H9 (cell line): ENCODE results near the gene PMM2. TPM values are rescaled to one million over a fixed set of nuclear protein-coding genes. Genes with fewer than 3 reads are reported as not detected.

Experiments used
- DNase-seq: peaks from one replicate; pipeline ENCODE4 v3.0.0-alpha.2; 2017
- H2AFZ ChIP-seq: one replicate; pipeline ENCODE4 v1.6.1; 2013; ENCODE audit warnings: mild to moderate bottlenecking, low read length, control low read depth, moderate library complexity
- H2AK5ac ChIP-seq: 2 replicates; pipeline ENCODE4 v1.6.1; 2013; ENCODE audit warnings: low read length, control low read depth, mixed read lengths; ENCODE audit not compliant: insufficient read length
- H2BK120ac ChIP-seq: one replicate; pipeline ENCODE4 v1.6.1; 2013; ENCODE audit warnings: low read depth, mild to moderate bottlenecking, low read length, control low read depth, inconsistent platforms; ENCODE audit not compliant: poor library complexity, severe bottlenecking
- H2BK12ac ChIP-seq: 2 replicates; pipeline ENCODE4 v1.6.1; 2013; ENCODE audit warnings: low read length, control low read depth, mixed read lengths, low read depth; ENCODE audit not compliant: insufficient read length
- H2BK15ac ChIP-seq: 2 replicates; pipeline ENCODE4 v1.6.1; 2013; ENCODE audit warnings: low read depth, low read length, control low read depth
- H2BK20ac ChIP-seq: one replicate; pipeline ENCODE4 v1.6.1; 2013; ENCODE audit warnings: low read depth, mild to moderate bottlenecking, low read length, control low read depth, inconsistent platforms; ENCODE audit not compliant: poor library complexity, severe bottlenecking
- H2BK5ac ChIP-seq: 2 replicates; pipeline ENCODE4 v1.6.1; 2013; ENCODE audit warnings: low read length, control low read depth, mixed read lengths; ENCODE audit not compliant: insufficient read length
- H3K14ac ChIP-seq: 2 replicates; pipeline ENCODE4 v1.6.1; 2013; ENCODE audit warnings: low read length, control low read depth; ENCODE audit not compliant: insufficient read depth
- H3K18ac ChIP-seq: 2 replicates; pipeline ENCODE4 v1.6.1; 2013; ENCODE audit warnings: low read depth, mild to moderate bottlenecking, mixed read lengths, low read length, control low read depth; ENCODE audit not compliant: insufficient read length
- H3K23ac ChIP-seq: 2 replicates; pipeline ENCODE4 v1.6.1; 2013; ENCODE audit warnings: low read length, control low read depth, mixed read lengths, low read depth; ENCODE audit not compliant: insufficient read length
- H3K23me2 ChIP-seq: 2 replicates; pipeline ENCODE4 v1.6.1; 2013; ENCODE audit warnings: low read depth, mild to moderate bottlenecking, mixed read lengths, low read length, control low read depth; ENCODE audit not compliant: insufficient read length, poor library complexity, severe bottlenecking
- H3K27ac ChIP-seq: 2 replicates; pipeline ENCODE4 v1.5.1; 2013; ENCODE audit warnings: low read length, control low read depth, mixed read lengths, low read depth; ENCODE audit not compliant: insufficient read length
- H3K27me3 ChIP-seq: 2 replicates; pipeline ENCODE4 v1.6.1; 2013; ENCODE audit warnings: low read length, control low read depth, inconsistent platforms; ENCODE audit not compliant: insufficient read depth
- H3K4ac ChIP-seq: 2 replicates; pipeline ENCODE4 v1.6.1; 2013; ENCODE audit warnings: low read depth, mild to moderate bottlenecking, control low read depth, inconsistent platforms, low read length, moderate library complexity
- H3K4me1 ChIP-seq: 2 replicates; pipeline ENCODE4 v1.6.1; 2013; ENCODE audit warnings: low read length, control low read depth, inconsistent platforms; ENCODE audit not compliant: insufficient read depth
- H3K4me2 ChIP-seq: 2 replicates; pipeline ENCODE4 v1.6.1; 2013; ENCODE audit warnings: low read length, control low read depth, mixed read lengths; ENCODE audit not compliant: insufficient read length, insufficient read depth
- H3K56ac ChIP-seq: 2 replicates; pipeline ENCODE4 v1.6.1; 2013; ENCODE audit warnings: low read depth, mild to moderate bottlenecking, mixed read lengths, low read length, control low read depth; ENCODE audit not compliant: insufficient read length
- H3K79me1 ChIP-seq: 2 replicates; pipeline ENCODE4 v1.6.1; 2013; ENCODE audit warnings: low read depth, mild to moderate bottlenecking, moderate library complexity, low read length, control low read depth, inconsistent platforms; ENCODE audit not compliant: insufficient read depth, poor library complexity, severe bottlenecking
- H3K79me2 ChIP-seq: 2 replicates; pipeline ENCODE4 v1.6.1; 2013; ENCODE audit warnings: low read length, control low read depth, inconsistent platforms; ENCODE audit not compliant: insufficient read depth
- H3K9ac ChIP-seq: 2 replicates; pipeline ENCODE4 v1.6.1; 2013; ENCODE audit warnings: low read length, control low read depth, mixed read lengths; ENCODE audit not compliant: insufficient read length; ENCODE audit errors: extremely low read depth
- H3K9me3 ChIP-seq: one replicate; pipeline ENCODE4 v1.6.1; 2013; ENCODE audit warnings: low read depth, low read length, inconsistent platforms; ENCODE audit not compliant: control insufficient read depth
- H3T11ph ChIP-seq: one replicate; pipeline ENCODE4 v1.6.1; 2013; ENCODE audit warnings: mild to moderate bottlenecking, low read length, control low read depth, inconsistent platforms
- H4K20me1 ChIP-seq: one replicate; pipeline ENCODE4 v1.6.1; 2013; ENCODE audit not compliant: control insufficient read depth, insufficient read length, insufficient read depth
- H4K5ac ChIP-seq: 2 replicates; pipeline ENCODE4 v1.6.1; 2013; ENCODE audit warnings: low read depth, mild to moderate bottlenecking, mixed read lengths, low read length, control low read depth; ENCODE audit not compliant: insufficient read length
- H4K8ac ChIP-seq: replicated peaks from 2 replicates; pipeline ENCODE4 v1.6.1; 2013; ENCODE audit warnings: low read length, control low read depth, mixed read lengths, low read depth; ENCODE audit not compliant: insufficient read length
- H4K91ac ChIP-seq: 2 replicates; pipeline ENCODE4 v1.6.1; 2013; ENCODE audit warnings: low read depth, mild to moderate bottlenecking, moderate library complexity, mixed read lengths, low read length, control low read depth; ENCODE audit not compliant: insufficient read length
- H3K27ac Mint-ChIP-seq, 3 experiments: 2 replicates in 2 of 3; 3 replicates in 1 of 3; pipeline ENCODE4 v1.8.0; 2020 to 2021; ENCODE audit warnings: mixed read lengths in 3 of 3, mild to moderate bottlenecking in 1 of 3, moderate library complexity in 1 of 3
- H3K27me3 Mint-ChIP-seq: 2 replicates; pipeline ENCODE4 v1.8.0; 2021; ENCODE audit warnings: low read depth, mild to moderate bottlenecking, moderate library complexity, mixed read lengths
- H3K36me3 Mint-ChIP-seq, 3 experiments: 2 replicates in 2 of 3; 3 replicates in 1 of 3; pipeline ENCODE4 v1.8.0; 2020 to 2021; ENCODE audit warnings: low read depth in 3 of 3, mixed read lengths in 3 of 3; ENCODE audit not compliant: insufficient read depth in 1 of 3
- H3K4me1 Mint-ChIP-seq, 2 experiments: 2 replicates each; pipeline ENCODE4 v1.8.0; 2020; ENCODE audit warnings: mixed read lengths in 2 of 2
- H3K4me3 Mint-ChIP-seq, 2 experiments: 2 replicates in 1 of 2; 3 replicates in 1 of 2; pipeline ENCODE4 v1.8.0; 2020 to 2021; ENCODE audit warnings: mild to moderate bottlenecking in 2 of 2, mixed read lengths in 2 of 2, moderate library complexity in 1 of 2
- H3K9me3 Mint-ChIP-seq, 2 experiments: 2 replicates in 1 of 2; 3 replicates in 1 of 2; pipeline ENCODE4 v1.8.0; 2020; ENCODE audit warnings: mild to moderate bottlenecking in 2 of 2, mixed read lengths in 2 of 2, moderate library complexity in 1 of 2
- WGBS: extraction: QIAGEN DNeasy Blood & Tissue Kit; methylation state at CpG from one replicate; pipeline ENCODE4 v1.1.7; 2013; ENCODE audit warnings: missing lambda C conversion rate, low lambda C conversion rate, mixed read lengths; ENCODE audit not compliant: insufficient read length; ENCODE audit errors: extremely low coverage; 5-methylcytosine and 5-hydroxymethylcytosine counted together
- total RNA-seq: library from RNA; stranded (reverse); gene quantifications from 2 replicates; pipeline ENCODE4 v1.2.1, GENCODE V29; 2021
- TF ChIP-seq, protein P1 (sequence below): fragments of 200-600 bp; sonication (generic); conservative IDR thresholded peaks from 3 replicates; pipeline ENCODE4 v1.8.0; 2021; ENCODE audit warnings: antibody characterized with exemption, mild to moderate bottlenecking

Gene PMM2
- total RNA-seq, 1 experiment from 2014 or later = 82.7 TPM

DNA sequence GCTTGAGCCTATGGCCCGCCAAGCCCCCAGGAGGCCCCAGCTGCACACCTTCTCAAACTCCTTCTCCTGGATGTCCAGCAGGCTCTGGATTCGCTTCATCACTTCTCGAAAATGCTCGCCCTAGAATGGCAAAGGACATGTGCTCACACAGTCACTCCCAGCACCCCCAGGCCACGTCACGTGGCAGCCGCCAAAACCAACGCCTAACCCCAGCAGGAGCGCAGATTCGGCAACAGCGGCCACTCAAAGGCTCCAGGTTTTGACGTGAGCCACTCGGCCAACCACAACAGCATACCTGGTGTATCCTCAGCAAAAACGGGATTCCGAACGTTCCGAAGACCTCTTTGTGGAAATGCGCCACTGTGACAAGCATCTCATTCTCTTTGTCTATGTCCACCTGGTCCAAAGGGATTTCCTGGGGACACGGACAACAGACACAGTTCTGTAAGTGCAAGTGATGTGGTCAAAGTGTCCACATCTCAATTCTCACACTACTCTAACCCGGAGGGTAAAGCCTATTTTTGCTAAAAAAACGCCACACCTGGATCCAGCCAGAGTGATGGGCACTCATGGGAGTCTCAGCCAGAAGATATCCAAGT lies 97.2 kb downstream of the PMM2 start:
- no peaks in the 10 kb centered on the region for H3K4me1 ChIP-seq
- H4K8ac ChIP-seq = no peak overlapping the region
- H2AK5ac ChIP-seq = no peak overlapping the region
- H3K23me2 ChIP-seq = no peaks in the 10 kb centered on the region
- H3K27ac ChIP-seq = no peak overlapping the region
- H4K91ac ChIP-seq = no peak overlapping the region
- peak overlapping the region in 1 of 3 experiments; percentile 69; a peak in 1 of 7 replicates for H3K27ac Mint-ChIP-seq
- H3K27me3 Mint-ChIP-seq = peaks cover 1% of the 10 kb centered on the region; the same call in 1 of the 2 replicates
- H3K18ac ChIP-seq = no peak overlapping the region
- no peak overlapping the region for H2BK5ac ChIP-seq
- TF ChIP-seq, protein P1, sequence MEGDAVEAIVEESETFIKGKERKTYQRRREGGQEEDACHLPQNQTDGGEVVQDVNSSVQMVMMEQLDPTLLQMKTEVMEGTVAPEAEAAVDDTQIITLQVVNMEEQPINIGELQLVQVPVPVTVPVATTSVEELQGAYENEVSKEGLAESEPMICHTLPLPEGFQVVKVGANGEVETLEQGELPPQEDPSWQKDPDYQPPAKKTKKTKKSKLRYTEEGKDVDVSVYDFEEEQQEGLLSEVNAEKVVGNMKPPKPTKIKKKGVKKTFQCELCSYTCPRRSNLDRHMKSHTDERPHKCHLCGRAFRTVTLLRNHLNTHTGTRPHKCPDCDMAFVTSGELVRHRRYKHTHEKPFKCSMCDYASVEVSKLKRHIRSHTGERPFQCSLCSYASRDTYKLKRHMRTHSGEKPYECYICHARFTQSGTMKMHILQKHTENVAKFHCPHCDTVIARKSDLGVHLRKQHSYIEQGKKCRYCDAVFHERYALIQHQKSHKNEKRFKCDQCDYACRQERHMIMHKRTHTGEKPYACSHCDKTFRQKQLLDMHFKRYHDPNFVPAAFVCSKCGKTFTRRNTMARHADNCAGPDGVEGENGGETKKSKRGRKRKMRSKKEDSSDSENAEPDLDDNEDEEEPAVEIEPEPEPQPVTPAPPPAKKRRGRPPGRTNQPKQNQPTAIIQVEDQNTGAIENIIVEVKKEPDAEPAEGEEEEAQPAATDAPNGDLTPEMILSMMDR = no peak
- H2BK120ac ChIP-seq = no peak overlapping the region
- H3K4me1 Mint-ChIP-seq = peaks cover 0 to under 1% of the 10 kb centered on the region in 2 experiments; a peak in 2 of 4 replicates
- H3K4me3 Mint-ChIP-seq = no peak overlapping the region
- no peak overlapping the region for H2BK20ac ChIP-seq
- no peaks in the 10 kb centered on the region for H3K27me3 ChIP-seq
- H3K9me3 ChIP-seq = no peaks in the 10 kb centered on the region
- H3K36me3 Mint-ChIP-seq = peaks cover 74 to 98% (median 98%) of the 10 kb centered on the region in 3 experiments
- H2AFZ ChIP-seq = no peak overlapping the region
- H2BK15ac ChIP-seq = no peak overlapping the region
- no CpG with 5 or more reads among the region's 21 CpGs for WGBS
- no peak overlapping the region for H3K4ac ChIP-seq
- no peaks in the 10 kb centered on the region for H3K79me2 ChIP-seq
- no peak overlapping the region for H4K5ac ChIP-seq
- no peaks in the 10 kb centered on the region for H3K79me1 ChIP-seq
- no peak overlapping the region for H3T11ph ChIP-seq
- H3K9ac ChIP-seq = no peak overlapping the region
- no peak for DNase-seq
- H3K23ac ChIP-seq = no peak overlapping the region
- no peak overlapping the region for H3K56ac ChIP-seq
- no peak overlapping the region for H3K4me2 ChIP-seq
- H2BK12ac ChIP-seq = no peak overlapping the region
- no peaks in the 10 kb centered on the region for H3K9me3 Mint-ChIP-seq
- H3K14ac ChIP-seq = no peak overlapping the region
- no peaks in the 10 kb centered on the region for H4K20me1 ChIP-seq
